H1 (cell line): ENCODE data around the gene MAGI1. TPM values are rescaled to one million over a fixed set of nuclear protein-coding genes. Genes with fewer than 3 reads are reported as not detected.

Source experiments
- CTCF ChIA-PET: fragments of 300-600 bp; sonication (Branson Sonifier 250); formaldehyde crosslinking; loops from one replicate; lab custom pipeline; 2021; ENCODE audit not compliant: partially characterized antibody; lab: Charles Lee
- POLR2A ChIA-PET: fragments of 300-600 bp; sonication (Branson Sonifier 250); formaldehyde crosslinking; loops from one replicate; lab custom pipeline; 2021; ENCODE audit warnings: inconsistent platforms; ENCODE audit not compliant: partially characterized antibody; lab: Charles Lee
- DNase-seq, 2 experiments: peaks; one replicate each; pipeline versions ENCODE4 v3.0.0 to v3.0.0-alpha.2; 2010 to 2022; ENCODE audit warnings: low spot score in 2 of 2, low read depth in 1 of 2, mixed read lengths in 1 of 2
- FAIRE-seq: peaks from 2 replicates; lab custom pipeline; 2011; peaks lifted over from hg19 to GRCh38; lab: Jason Lieb, UNC
- H2AFZ ChIP-seq: 2 replicates; pipeline ENCODE4 v1.8.1; 2012; ENCODE audit warnings: low read length, inconsistent platforms
- H2AK5ac ChIP-seq: 2 replicates; pipeline ENCODE4 v1.6.1; 2013; ENCODE audit warnings: low read depth, low read length
- H2BK120ac ChIP-seq: replicated peaks from 2 replicates; pipeline ENCODE3; 2013; ENCODE audit warnings: low read depth, low read length, inconsistent platforms
- H2BK12ac ChIP-seq: 2 replicates; pipeline ENCODE4 v1.6.1; 2013; ENCODE audit warnings: low read depth, low read length
- H2BK15ac ChIP-seq: 2 replicates; pipeline ENCODE4 v1.6.1; 2013; ENCODE audit warnings: low read length
- H2BK20ac ChIP-seq: 2 replicates; pipeline ENCODE4 v1.6.1; 2013; ENCODE audit warnings: low read length
- H2BK5ac ChIP-seq: 2 replicates; pipeline ENCODE4 v1.6.1; 2013; ENCODE audit warnings: low read depth, low read length
- H3K14ac ChIP-seq: 2 replicates; pipeline ENCODE4 v1.6.1; 2013; ENCODE audit warnings: inconsistent platforms; ENCODE audit not compliant: insufficient read length
- H3K18ac ChIP-seq: 2 replicates; pipeline ENCODE4 v1.6.1; 2013; ENCODE audit warnings: low read length; ENCODE audit errors: extremely low read depth
- H3K23ac ChIP-seq: 2 replicates; pipeline ENCODE4 v1.6.1; 2013; ENCODE audit warnings: inconsistent platforms; ENCODE audit not compliant: insufficient read length
- H3K23me2 ChIP-seq: 2 replicates; pipeline ENCODE4 v1.6.1; 2013; ENCODE audit warnings: low read depth, low read length
- H3K27ac ChIP-seq: 2 replicates; pipeline ENCODE4 v1.6.1; 2011; ENCODE audit warnings: low read depth, low read length, inconsistent platforms
- H3K27me3 ChIP-seq, 4 experiments: replicated peaks in 1 of 4; 1 replicate in 1 of 4; 2 replicates in 3 of 4; pipeline versions ENCODE4 v1.6.1 to v1.8.1; 2011 to 2013; ENCODE audit warnings: low read length in 3 of 4, mild to moderate bottlenecking in 3 of 4, inconsistent platforms in 2 of 4, mixed read lengths in 2 of 4, moderate library complexity in 1 of 4; ENCODE audit not compliant: control insufficient read depth in 3 of 4, insufficient read depth in 3 of 4; ENCODE audit errors: extremely low read depth in 1 of 4
- H3K36me3 ChIP-seq, 4 experiments: 2 replicates each; pipeline versions ENCODE4 v1.6.1 to v1.8.1; 2011 to 2013; ENCODE audit warnings: mild to moderate bottlenecking in 4 of 4, low read length in 3 of 4, moderate library complexity in 2 of 4, control low read depth in 1 of 4, inconsistent platforms in 1 of 4; ENCODE audit not compliant: insufficient read depth in 4 of 4, control insufficient read depth in 2 of 4
- H3K4ac ChIP-seq: replicated peaks from 2 replicates; pipeline ENCODE3; 2013; ENCODE audit warnings: low read length, low read depth, mixed read lengths, inconsistent platforms; ENCODE audit not compliant: insufficient read length
- H3K4me1 ChIP-seq, 4 experiments: replicated peaks in 1 of 4; 1 replicate in 1 of 4; 2 replicates in 3 of 4; pipeline versions ENCODE4 v1.6.1 to v1.8.1; 2011 to 2013; ENCODE audit warnings: low read length in 3 of 4, inconsistent platforms in 2 of 4, mixed read lengths in 1 of 4; ENCODE audit not compliant: insufficient read depth in 4 of 4, control insufficient read depth in 3 of 4
- H3K4me2 ChIP-seq, 2 experiments: 2 replicates each; pipeline versions ENCODE4 v1.6.1 to v1.8.1; 2011 to 2013; ENCODE audit warnings: low read depth in 2 of 2, low read length in 2 of 2, control low read depth in 1 of 2, inconsistent platforms in 1 of 2, mild to moderate bottlenecking in 1 of 2; ENCODE audit not compliant: insufficient read depth in 1 of 2
- H3K4me3 ChIP-seq, 4 experiments: fragments of 200-600, 300-600 bp in 1 of 4; sonication (generic), shearing (Covaris generic), sonication (Bioruptor Twin) in 1 of 4; 2 replicates each; pipeline versions ENCODE4 v1.5.1 to v1.8.1; 2011 to 2016; ENCODE audit warnings: low read length in 4 of 4, low read depth in 3 of 4, control low read depth in 2 of 4, inconsistent platforms in 2 of 4, mild to moderate bottlenecking in 2 of 4, mixed read lengths in 1 of 4, moderate library complexity in 1 of 4; ENCODE audit not compliant: insufficient read depth in 2 of 4; ENCODE audit errors: extremely low read depth in 1 of 4
- H3K56ac ChIP-seq: replicated peaks from 2 replicates; pipeline ENCODE3; 2013; ENCODE audit warnings: low read depth, mild to moderate bottlenecking, mixed read lengths, low read length, inconsistent platforms; ENCODE audit not compliant: insufficient read length
- H3K79me1 ChIP-seq: 2 replicates; pipeline ENCODE4 v1.6.1; 2013; ENCODE audit warnings: low read depth, low read length, control low read depth
- H3K79me2 ChIP-seq, 2 experiments: 2 replicates each; pipeline versions ENCODE4 v1.6.1 to v1.8.1; 2012 to 2013; ENCODE audit warnings: low read length in 2 of 2, mild to moderate bottlenecking in 2 of 2, inconsistent platforms in 1 of 2; ENCODE audit not compliant: insufficient read depth in 2 of 2, control insufficient read depth in 1 of 2
- H3K9ac ChIP-seq, 4 experiments: replicated peaks in 1 of 4; 1 replicate in 1 of 4; 2 replicates in 3 of 4; pipeline versions ENCODE4 v1.6.1 to v1.8.1; 2011 to 2013; ENCODE audit warnings: low read depth in 3 of 4, low read length in 3 of 4, control low read depth in 2 of 4, mild to moderate bottlenecking in 2 of 4, moderate library complexity in 2 of 4, inconsistent platforms in 1 of 4; ENCODE audit errors: extremely low read depth in 1 of 4
- H3K9me3 ChIP-seq, 2 experiments: 2 replicates each; pipeline versions ENCODE4 v1.6.1 to v1.8.1; 2012 to 2013; ENCODE audit warnings: mild to moderate bottlenecking in 2 of 2, moderate library complexity in 2 of 2, control low read depth in 1 of 2, inconsistent platforms in 1 of 2, low read depth in 1 of 2, low read length in 1 of 2, mixed read lengths in 1 of 2; ENCODE audit not compliant: insufficient read depth in 2 of 2
- H4K20me1 ChIP-seq, 2 experiments: replicated peaks in 1 of 2; 2 replicates each; pipeline versions ENCODE3 to v1.8.1; 2011 to 2013; ENCODE audit warnings: inconsistent platforms in 2 of 2, low read length in 2 of 2, mild to moderate bottlenecking in 1 of 2; ENCODE audit not compliant: insufficient read depth in 2 of 2, control insufficient read depth in 1 of 2
- H4K5ac ChIP-seq: 2 replicates; pipeline ENCODE4 v1.6.1; 2013; ENCODE audit warnings: low read length, low read depth, mixed read lengths, inconsistent platforms; ENCODE audit not compliant: insufficient read length
- H4K8ac ChIP-seq: 2 replicates; pipeline ENCODE4 v1.8.0; 2013; ENCODE audit warnings: mild to moderate bottlenecking, moderate library complexity, low read length, inconsistent platforms; ENCODE audit not compliant: insufficient read depth; ENCODE audit errors: extremely low read depth
- H4K91ac ChIP-seq: replicated peaks from 2 replicates; pipeline ENCODE3; 2013; ENCODE audit warnings: low read length, mixed read lengths, inconsistent platforms; ENCODE audit not compliant: insufficient read length
- BACH1 ChIP-seq: IDR thresholded peaks from 2 replicates; pipeline ENCODE4 v1.6.1; 2012; ENCODE audit warnings: low read length, improper control_type of control experiment
- CEBPB ChIP-seq: IDR thresholded peaks from 2 replicates; pipeline ENCODE4 v1.6.1; 2012; ENCODE audit warnings: low read depth, low read length
- CREB1 ChIP-seq: IDR thresholded peaks from 2 replicates; pipeline ENCODE4 v1.6.1; 2012; ENCODE audit warnings: inconsistent platforms
- JUN ChIP-seq: IDR thresholded peaks from 2 replicates; pipeline ENCODE4 v1.6.1; 2011; ENCODE audit warnings: low read depth, mild to moderate bottlenecking, improper control_type of control experiment, low read length
- KDM1A ChIP-seq: fragments of 200-600, 300-600 bp; sonication (generic); IDR thresholded peaks from 2 replicates; pipeline ENCODE4 v1.7.1; 2016; ENCODE audit warnings: mild to moderate bottlenecking, low read length, borderline replicate concordance
- KDM4A ChIP-seq: IDR thresholded peaks from one replicate; pipeline ENCODE4 v1.7.1; 2012; ENCODE audit warnings: low read depth, mild to moderate bottlenecking, moderate library complexity, low read length, inconsistent platforms; ENCODE audit not compliant: severe bottlenecking
- MAFK ChIP-seq: IDR thresholded peaks from 2 replicates; pipeline ENCODE4 v1.6.1; 2012; ENCODE audit warnings: low read depth, mild to moderate bottlenecking, improper control_type of control experiment, low read length
- PHF8 ChIP-seq: fragments of 200-600 bp; sonication (generic); conservative IDR thresholded peaks from 2 replicates; pipeline ENCODE4 v1.7.1; 2012; ENCODE audit warnings: low read depth, mild to moderate bottlenecking, inconsistent platforms, low read length, moderate library complexity
- RBBP5 ChIP-seq: IDR thresholded peaks from 2 replicates; pipeline ENCODE4 v1.7.1; 2012; ENCODE audit warnings: low read depth, mild to moderate bottlenecking, inconsistent platforms, low read length, moderate library complexity, borderline replicate concordance
- SAP30 ChIP-seq: fragments of 300-600 bp; sonication (generic); IDR thresholded peaks from 2 replicates; pipeline ENCODE4 v1.7.1; 2012; ENCODE audit warnings: low read length, moderate library complexity, mild to moderate bottlenecking, inconsistent platforms; ENCODE audit not compliant: insufficient read depth, insufficient replicate concordance
- SIRT6 ChIP-seq: IDR thresholded peaks from one replicate; pipeline ENCODE4 v1.7.1; 2012; ENCODE audit warnings: low read length, inconsistent platforms
- SRF ChIP-seq: IDR thresholded peaks from 2 replicates; pipeline ENCODE4 v1.6.1; 2011; ENCODE audit warnings: mild to moderate bottlenecking, low read depth, low read length, moderate library complexity
- TAF7 ChIP-seq: optimal IDR thresholded peaks from 2 replicates; pipeline ENCODE3; 2011; ENCODE audit warnings: low read depth, mild to moderate bottlenecking, inconsistent platforms, low read length, moderate library complexity, borderline replicate concordance
- YY1 ChIP-seq: IDR thresholded peaks from 2 replicates; pipeline ENCODE4 v1.6.1; 2011; ENCODE audit warnings: low read depth, mild to moderate bottlenecking, low read length
- WGBS, 2 experiments: shearing (Covaris generic) in 1 of 2; methylation state at CpG; one replicate each; pipeline versions ENCODE4 v1.1.6 to v1.1.7; 2013 to 2015; ENCODE audit warnings: low lambda C conversion rate in 2 of 2, mixed read lengths in 2 of 2, inconsistent platforms in 1 of 2, low coverage in 1 of 2, missing lambda C conversion rate in 1 of 2; ENCODE audit not compliant: insufficient replicate concordance in 2 of 2, insufficient coverage in 1 of 2, insufficient read length in 1 of 2; ENCODE audit errors: extremely low coverage in 1 of 2, missing lambda C conversion rate in 1 of 2; 5-methylcytosine and 5-hydroxymethylcytosine counted together
- polyA plus RNA-seq, 7 experiments: library from polyadenylated mRNA; depleted of rRNA in 3 of 7; stranded (reverse) in 5 of 7; unstranded in 2 of 7; fragments of >200 nt in 5 of 7; fragments of 200-250 nt in 2 of 7; gene quantifications; 1 replicate in 5 of 7; 2 replicates in 1 of 7; 4 replicates in 1 of 7; pipeline versions ENCODE4 v1.2.1 to v1.2.3, GENCODE V29; 2011 to 2013; ENCODE audit warnings: missing spikeins in 2 of 7, mixed read lengths in 2 of 7
- total RNA-seq: library from RNA; stranded (reverse); fragmentation: NEBNext Ultra II Directional; extraction: Animal tissue kit (Norgen Biotek cat#: 25700); gene quantifications from 2 replicates; pipeline ENCODE4 v1.2.1, GENCODE V29; 2021

The MAGI1 gene
- total and polyA plus RNA-seq, 2 of the 8 experiments (the other 6 are each of a cell fraction or from before 2014, with no cell fraction given) = 19.8 to 78.0 TPM

DNA sequence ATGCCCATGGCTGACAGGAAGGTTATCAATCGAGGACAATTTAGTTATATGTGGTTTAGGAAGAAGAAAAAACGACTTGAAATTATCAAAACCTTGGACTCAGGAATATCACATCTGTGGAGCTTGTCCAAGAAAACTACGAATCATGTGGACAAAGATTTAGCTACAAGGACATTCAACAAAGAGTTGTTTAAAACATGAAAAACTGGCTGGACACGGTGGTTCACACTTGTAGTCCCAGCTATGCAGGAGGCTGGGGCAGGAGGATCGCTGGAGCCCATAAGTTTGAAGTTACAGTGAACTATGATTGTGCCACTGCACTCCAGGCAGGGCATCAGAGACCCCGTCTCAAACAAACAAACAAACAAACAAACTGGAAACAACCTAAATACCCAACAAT, 142.4 kb downstream of the MAGI1 start:
- H3K79me1 ChIP-seq = peaks cover 7% of the 10 kb centered on the region
- peaks cover 0 to 3% of the 10 kb centered on the region in 2 experiments for H4K20me1 ChIP-seq
- peaks cover 0 to 81% of the 10 kb centered on the region in 2 experiments; a peak in 2 of 4 replicates for H3K79me2 ChIP-seq
- H3K4me1 ChIP-seq = peaks cover 0 to 11% (median 8%) of the 10 kb centered on the region in 4 experiments; a peak in 6 of 7 replicates
- H3K9me3 ChIP-seq = no peaks in the 10 kb centered on the region
- no peak overlapping the region for H3K9ac ChIP-seq
- H3K23me2 ChIP-seq = no peaks in the 10 kb centered on the region
- H4K5ac ChIP-seq = no peak overlapping the region
- no peak overlapping the region for H3K4me3 ChIP-seq
- H2BK12ac ChIP-seq = no peak overlapping the region
- H3K18ac ChIP-seq = no peak overlapping the region
- H3K56ac ChIP-seq = no peak overlapping the region
- no peak overlapping the region for H3K4ac ChIP-seq
- WGBS, 2 experiments = 80% methylated on average over 6 of the region's 6 CpGs; no CpG with 5 or more reads in 1 of the 2 experiments
- H4K8ac ChIP-seq = no peak overlapping the region
- no peak overlapping the region for H2BK15ac ChIP-seq
- DNase-seq (no peak), FAIRE-seq (no peak)
- H3K4me2 ChIP-seq = no peak overlapping the region
- H3K23ac ChIP-seq = no peak overlapping the region
- H2BK120ac ChIP-seq = no peak overlapping the region
- H3K36me3 ChIP-seq = no peaks in the 10 kb centered on the region
- no peak overlapping the region for H3K27ac ChIP-seq
- H3K14ac ChIP-seq = no peak overlapping the region
- no peaks in the 10 kb centered on the region for H3K27me3 ChIP-seq
- ChIA-PET CTCF (interaction anchor here (1.0 kb wide), 1 partner anchor 11 kb away, joined by 6 read pairs; no protein-coding TSS in a partner anchor), POLR2A (no interaction called here)
- H2BK5ac ChIP-seq = no peak overlapping the region
- no peak for TF ChIP-seq CEBPB
- TF ChIP-seq KDM1A = no peak
- TF ChIP-seq TAF7 = no peak
- no peak for TF ChIP-seq BACH1
- TF ChIP-seq SAP30 = no peak
- TF ChIP-seq SIRT6 = no peak
- no peak for TF ChIP-seq MAFK
- TF ChIP-seq KDM4A = no peak
- TF ChIP-seq RBBP5 = no peak
- TF ChIP-seq CREB1 = no peak
- no peak for TF ChIP-seq SRF
- TF ChIP-seq YY1 = no peak
- TF ChIP-seq PHF8 = no peak
- TF ChIP-seq JUN = no peak
- no peak overlapping the region for H2BK20ac ChIP-seq
- no peak overlapping the region for H2AFZ ChIP-seq
- H2AK5ac ChIP-seq = no peak overlapping the region
- no peak overlapping the region for H4K91ac ChIP-seq
